IMR-90 (cell line): Measurements from ENCODE around the gene C14orf119. TPM values are rescaled to one million over a fixed set of nuclear protein-coding genes. Genes with fewer than 3 reads are reported as not detected.

Source experiments
- ATAC-seq: fragments of 200-7000 bp; cut with Tn5 transposase; 2 replicates; pipeline ENCODE4 v1.9.1; 2020; ENCODE audit warnings: low read depth, mild to moderate bottlenecking, moderate library complexity
- BruUV-seq: library from RNA; stranded (reverse); fragments of 400-500 nt; replicated peaks from 2 replicates; lab custom pipeline; 2021; lab: Mats Ljungman, UMichigan
- CTCF ChIA-PET: fragments of 300-600 bp; formaldehyde crosslinking; extraction: SDS; loops from one replicate; lab custom pipeline; 2021; ENCODE audit warnings: antibody characterized with exemption; lab: Yijun Ruan, JAX
- POLR2A ChIA-PET: fragments of 300-600 bp; sonication (Branson Sonifier 250); formaldehyde crosslinking; loops from one replicate; lab custom pipeline; 2022; ENCODE audit warnings: antibody characterized with exemption; ENCODE audit not compliant: unreplicated experiment; lab: Charles Lee
- DNase-seq: peaks from one replicate; pipeline ENCODE4 v3.0.0; 2013
- H2AFZ ChIP-seq: replicated peaks from 2 replicates; pipeline ENCODE3; 2013; ENCODE audit warnings: low read length, mild to moderate bottlenecking; ENCODE audit not compliant: poor library complexity
- H2AK5ac ChIP-seq: 2 replicates; pipeline ENCODE4 v1.6.1; 2013; ENCODE audit warnings: low read depth, low read length, inconsistent platforms
- H2AK9ac ChIP-seq: replicated peaks from 2 replicates; pipeline ENCODE3; 2013; ENCODE audit warnings: mild to moderate bottlenecking, low read depth, low read length, moderate library complexity; ENCODE audit not compliant: poor library complexity
- H2BK120ac ChIP-seq: 2 replicates; pipeline ENCODE4 v1.6.1; 2013; ENCODE audit warnings: low read depth, low read length, inconsistent platforms
- H2BK15ac ChIP-seq: 3 replicates; pipeline ENCODE4 v1.6.1; 2013; ENCODE audit warnings: low read depth, low read length, inconsistent platforms
- H2BK20ac ChIP-seq: 2 replicates; pipeline ENCODE4 v1.6.1; 2013; ENCODE audit warnings: low read depth, mild to moderate bottlenecking, inconsistent platforms, low read length, moderate library complexity
- H2BK5ac ChIP-seq: 2 replicates; pipeline ENCODE4 v1.6.1; 2013; ENCODE audit warnings: mild to moderate bottlenecking, low read depth, low read length, inconsistent platforms; ENCODE audit not compliant: poor library complexity, severe bottlenecking
- H3K14ac ChIP-seq: replicated peaks from 2 replicates; pipeline ENCODE4 v1.6.1; 2013; ENCODE audit warnings: low read depth, low read length, inconsistent platforms
- H3K18ac ChIP-seq: 2 replicates; pipeline ENCODE4 v1.6.1; 2013; ENCODE audit warnings: low read depth, low read length, control low read depth
- H3K23ac ChIP-seq: 2 replicates; pipeline ENCODE4 v1.6.1; 2013; ENCODE audit warnings: low read depth, low read length, inconsistent platforms
- H3K27ac ChIP-seq: 2 replicates; pipeline ENCODE4 v1.5.1; 2013; ENCODE audit warnings: mild to moderate bottlenecking, control low read depth, low read length; ENCODE audit not compliant: insufficient read depth
- H3K27me3 ChIP-seq: 2 replicates; pipeline ENCODE4 v1.6.1; 2013; ENCODE audit warnings: low read length; ENCODE audit not compliant: control insufficient read depth, insufficient read depth
- H3K36me3 ChIP-seq: 2 replicates; pipeline ENCODE4 v1.6.1; 2013; ENCODE audit warnings: low read length, mixed read lengths; ENCODE audit not compliant: control insufficient read depth, insufficient read depth
- H3K4ac ChIP-seq: 2 replicates; pipeline ENCODE4 v1.6.1; 2013; ENCODE audit warnings: low read depth, low read length, inconsistent platforms
- H3K4me1 ChIP-seq: 2 replicates; pipeline ENCODE4 v1.6.1; 2013; ENCODE audit warnings: low read length, mixed read lengths; ENCODE audit not compliant: control insufficient read depth, insufficient read depth
- H3K4me2 ChIP-seq: 2 replicates; pipeline ENCODE4 v1.6.1; 2013; ENCODE audit warnings: low read depth, mild to moderate bottlenecking, control low read depth, low read length, moderate library complexity
- H3K4me3 ChIP-seq: 2 replicates; pipeline ENCODE4 v1.5.1; 2013; ENCODE audit warnings: low read depth, mild to moderate bottlenecking, control low read depth, low read length, moderate library complexity; ENCODE audit not compliant: insufficient read depth
- H3K56ac ChIP-seq: 2 replicates; pipeline ENCODE4 v1.6.1; 2013; ENCODE audit warnings: low read length, inconsistent platforms; ENCODE audit not compliant: insufficient read depth; ENCODE audit errors: extremely low read depth
- H3K79me1 ChIP-seq, 2 experiments: 2 replicates each; pipeline ENCODE4 v1.6.1; 2013; ENCODE audit warnings: low read length in 2 of 2, inconsistent platforms in 1 of 2, low read depth in 1 of 2
- H3K9ac ChIP-seq: 2 replicates; pipeline ENCODE4 v1.6.1; 2013; ENCODE audit warnings: low read depth, low read length, control low read depth
- H3K9me1 ChIP-seq: 2 replicates; pipeline ENCODE4 v1.6.1; 2013; ENCODE audit warnings: low read length, inconsistent platforms; ENCODE audit not compliant: insufficient read depth
- H3K9me3 ChIP-seq: 2 replicates; pipeline ENCODE4 v1.6.1; 2013; ENCODE audit warnings: low read length; ENCODE audit not compliant: control insufficient read depth, insufficient read depth
- H4K20me1 ChIP-seq: 2 replicates; pipeline ENCODE4 v1.6.1; 2013; ENCODE audit warnings: low read length, inconsistent platforms; ENCODE audit not compliant: insufficient read depth
- H4K5ac ChIP-seq: 2 replicates; pipeline ENCODE4 v1.6.1; 2013; ENCODE audit warnings: mild to moderate bottlenecking, low read depth, low read length, control low read depth
- H4K8ac ChIP-seq, 2 experiments: 2 replicates each; pipeline ENCODE4 v1.6.1; 2013; ENCODE audit warnings: low read depth in 2 of 2, low read length in 2 of 2, control low read depth in 1 of 2, inconsistent platforms in 1 of 2
- H4K91ac ChIP-seq: 2 replicates; pipeline ENCODE4 v1.6.1; 2013; ENCODE audit warnings: low read depth, low read length, inconsistent platforms; ENCODE audit not compliant: insufficient read depth
- BHLHE40 ChIP-seq: fragments of 150-350 bp; IDR thresholded peaks from 2 replicates; pipeline ENCODE4 v1.6.1; 2016; ENCODE audit warnings: mild to moderate bottlenecking, low read depth, low read length
- CEBPB ChIP-seq: IDR thresholded peaks from 2 replicates; pipeline ENCODE4 v1.6.1; 2012; ENCODE audit warnings: low read depth, low read length, improper control_type of control experiment
- CHD1 ChIP-seq: IDR thresholded peaks from 2 replicates; pipeline ENCODE4 v1.6.1; 2012; ENCODE audit warnings: low read depth, low read length, improper control_type of control experiment
- CTCF ChIP-seq: conservative IDR thresholded peaks from 2 replicates; pipeline ENCODE4 v1.5.1; 2012; ENCODE audit warnings: mild to moderate bottlenecking, low read depth, low read length, improper control_type of control experiment
- ELK1 ChIP-seq: fragments of 150-350 bp; IDR thresholded peaks from 2 replicates; pipeline ENCODE4 v1.6.1; 2016; ENCODE audit warnings: low read depth, mild to moderate bottlenecking, low read length, moderate library complexity, borderline replicate concordance
- FOS ChIP-seq: fragments of 150-350 bp; IDR thresholded peaks from 2 replicates; pipeline ENCODE4 v1.6.1; 2016; ENCODE audit warnings: low read depth, low read length
- MAZ ChIP-seq: IDR thresholded peaks from 2 replicates; pipeline ENCODE4 v1.6.1; 2012; ENCODE audit warnings: low read depth, mild to moderate bottlenecking, low read length, improper control_type of control experiment, moderate library complexity, borderline replicate concordance
- MXI1 ChIP-seq: IDR thresholded peaks from 2 replicates; pipeline ENCODE4 v1.6.1; 2012; ENCODE audit warnings: low read depth, mild to moderate bottlenecking, low read length, moderate library complexity, borderline replicate concordance
- NFE2L2 ChIP-seq: fragments of 150-350 bp; IDR thresholded peaks from 2 replicates; pipeline ENCODE4 v1.6.1; 2016; ENCODE audit warnings: low read depth, mild to moderate bottlenecking, low read length
- RAD21 ChIP-seq: IDR thresholded peaks from 2 replicates; pipeline ENCODE4 v1.6.1; 2012; ENCODE audit warnings: low read length, improper control_type of control experiment
- RCOR1 ChIP-seq: IDR thresholded peaks from 2 replicates; pipeline ENCODE4 v1.6.1; 2012; ENCODE audit warnings: mild to moderate bottlenecking, low read length, improper control_type of control experiment; ENCODE audit not compliant: insufficient replicate concordance
- RFX5 ChIP-seq: IDR thresholded peaks from 2 replicates; pipeline ENCODE4 v1.8.0; 2012; ENCODE audit warnings: low read depth, mild to moderate bottlenecking, low read length, moderate library complexity
- SMC3 ChIP-seq: fragments of 150-350 bp; IDR thresholded peaks from 2 replicates; pipeline ENCODE4 v1.6.1; 2016; ENCODE audit warnings: low read depth, mild to moderate bottlenecking, antibody characterized with exemption, low read length, moderate library complexity
- USF2 ChIP-seq: fragments of 150-350 bp; IDR thresholded peaks from 2 replicates; pipeline ENCODE4 v1.6.1; 2017; ENCODE audit warnings: mild to moderate bottlenecking, antibody characterized with exemption, low read length, low read depth
- WGBS, 2 experiments: methylation state at CpG; one replicate each; pipeline versions ENCODE4 v1.1.5 to v1.1.7; 2013; ENCODE audit warnings: missing lambda C conversion rate in 2 of 2; ENCODE audit not compliant: insufficient read length in 1 of 2; ENCODE audit errors: extremely low coverage in 2 of 2; 5-methylcytosine and 5-hydroxymethylcytosine counted together
- dilution Hi-C: fragments of 300-500 bp; cut with HindIII; formaldehyde crosslinking; loops from one replicate; pipeline ENCODE4 v1.14.3; 2018; ENCODE audit warnings: low sequenced_read_pairs; ENCODE audit not compliant: unreplicated experiment
- in situ Hi-C: fragments of 300-500 bp; cut with MboI; formaldehyde crosslinking; loops from 3 replicates; pipeline ENCODE4 v1.14.3; 2019; ENCODE audit warnings: low sequenced_read_pairs, inconsistent platforms, mixed read lengths
- intact Hi-C: fragments of 100-400 bp; cut with micrococcal nuclease; formaldehyde crosslinking; loops from 2 replicates; pipeline ENCODE4 v1.10.0; 2022
- polyA plus RNA-seq, 3 experiments: library from polyadenylated mRNA; depleted of rRNA; stranded (reverse); fragments of >200 nt; gene quantifications; 2 replicates each; pipeline ENCODE4 v1.2.3, GENCODE V29; 2012; ENCODE audit warnings: low replicate concordance in 1 of 3
- total RNA-seq: library from RNA; depleted of rRNA; stranded (reverse); fragments of >200 nt; gene quantifications from 2 replicates; pipeline ENCODE4 v1.2.3, GENCODE V29; 2012

Gene C14orf119
- total and polyA plus RNA-seq, 2 of the 4 experiments (the other 2 are of a cell fraction): 74.0 to 83.7 TPM

- Histone ChIP-seq H2BK120ac (no peak overlapping the region), H2BK5ac (no peak overlapping the region), H3K9me1 (no peaks in the 10 kb centered on the region), H4K8ac (no peak overlapping the region), H4K91ac (no peak overlapping the region), H3K9ac (no peak overlapping the region), H4K5ac (no peak overlapping the region), H3K27ac (no peak overlapping the region), H3K14ac (no peak overlapping the region), H3K4me3 (no peak overlapping the region), H3K56ac (no peak overlapping the region), H4K20me1 (peaks cover under 1% of the 10 kb centered on the region), H3K18ac (no peak overlapping the region), H3K79me1 (peaks cover 0 to 19% of the 10 kb centered on the region in 2 experiments; a peak in 2 of 4 replicates), H2AK9ac (peak overlapping the region; percentile 23), H3K4me2 (no peak overlapping the region), H3K36me3 (peaks cover 2% of the 10 kb centered on the region; the same call in 1 of the 2 replicates), H2AFZ (no peak overlapping the region), H3K4me1 (peaks cover 10% of the 10 kb centered on the region; the same call in 1 of the 2 replicates), H3K9me3 (no peaks in the 10 kb centered on the region), H2AK5ac (no peak overlapping the region), H2BK15ac (no peak overlapping the region), H3K27me3 (no peaks in the 10 kb centered on the region), H3K4ac (no peak overlapping the region), H2BK20ac (no peak overlapping the region), H3K23ac (no peak overlapping the region)
- ATAC-seq (no peak), DNase-seq (no peak)
- WGBS, 2 experiments: no CpG with 5 or more reads among the region's 3 CpGs
- CTCF ChIA-PET: interaction anchor here (1.4 to 1.5 kb wide), 2 partner anchors 58 to 59 kb away, joined by 4 to 5 read pairs; no protein-coding TSS in a partner anchor
- BruUV-seq: no TSS peak
- in situ Hi-C loops (loop anchor here (5.0 kb wide), 1 partner anchor 60 kb away; no protein-coding TSS in a partner anchor), intact Hi-C loops (loop anchor here (1.0 kb wide), 1 partner anchor 34 kb away; no protein-coding TSS in a partner anchor), dilution Hi-C loops (no loop called here)
- TF ChIP-seq USF2: no peak
- no peak for TF ChIP-seq CHD1
- TF ChIP-seq RAD21: no peak
- TF ChIP-seq CTCF: no peak
- no peak for TF ChIP-seq CEBPB
- no peak for TF ChIP-seq BHLHE40
- no peak for TF ChIP-seq MAZ
- no peak for TF ChIP-seq FOS
- no peak for TF ChIP-seq MXI1
- TF ChIP-seq RFX5: no peak
- TF ChIP-seq SMC3: no peak
- no peak for TF ChIP-seq ELK1
- no peak for TF ChIP-seq NFE2L2
- no peak for TF ChIP-seq RCOR1
- POLR2A ChIA-PET: interaction anchor here (1.0 kb wide), 1 partner anchor 122 kb away, joined by 4 read pairs; no protein-coding TSS in a partner anchor
Measured at GRCh38 chr14:23052671-23053070, 42.6 kb upstream of the C14orf119 start.
